A673 (cell line): ENCODE measurements around the gene PPP1CA. TPM values are rescaled to one million over a fixed set of nuclear protein-coding genes. Genes with fewer than 3 reads are reported as not detected.

Source experiments
- BruUV-seq: library from RNA; stranded (reverse); fragments of 400-500 nt; replicated peaks from 2 replicates; lab custom pipeline; 2021; lab: Mats Ljungman, UMichigan
- CTCF ChIA-PET: fragments of 300-600 bp; sonication (Branson Sonifier 250); formaldehyde crosslinking; loops from one replicate; lab custom pipeline; 2022; ENCODE audit warnings: antibody characterized with exemption; lab: Charles Lee
- POLR2A ChIA-PET: fragments of 300-600 bp; sonication (Branson Sonifier 250); formaldehyde crosslinking; loops from one replicate; lab custom pipeline; 2022; ENCODE audit warnings: antibody characterized with exemption; ENCODE audit not compliant: low non-redundant PET; lab: Charles Lee
- DNase-seq: peaks from one replicate; pipeline ENCODE4 v3.0.0-alpha.2; 2015; ENCODE audit warnings: low spot score
- H3K27ac ChIP-seq: fragments of 200-600 bp; sonication (generic); 2 replicates; pipeline ENCODE4 v1.5.1; 2016; ENCODE audit warnings: mixed run types, low read depth, mild to moderate bottlenecking, mixed read lengths, antibody characterized with exemption, low read length; ENCODE audit not compliant: poor library complexity, severe bottlenecking
- H3K27me3 ChIP-seq: fragments of 200-600 bp; sonication (generic); replicated peaks from 2 replicates; pipeline ENCODE4 v1.6.1; 2017; ENCODE audit warnings: mixed run types, low read depth, mild to moderate bottlenecking, mixed read lengths, antibody characterized with exemption, low read length; ENCODE audit not compliant: insufficient read depth, poor library complexity
- H3K36me3 ChIP-seq: fragments of 200-600 bp; sonication (generic); 2 replicates; pipeline ENCODE4 v1.6.1; 2016; ENCODE audit warnings: mixed run types, mild to moderate bottlenecking, mixed read lengths, antibody characterized with exemption, low read length; ENCODE audit not compliant: insufficient read depth, poor library complexity, severe bottlenecking
- H3K4me1 ChIP-seq: fragments of 200-600 bp; sonication (generic); 2 replicates; pipeline ENCODE4 v1.6.1; 2017; ENCODE audit warnings: mixed run types, mild to moderate bottlenecking, mixed read lengths, antibody characterized with exemption, low read length; ENCODE audit not compliant: insufficient read depth, poor library complexity, severe bottlenecking
- H3K4me3 ChIP-seq: fragments of 200-600 bp; sonication (generic); 2 replicates; pipeline ENCODE4 v1.5.1; 2016; ENCODE audit warnings: low read depth, mixed run types, mild to moderate bottlenecking, mixed read lengths, low read length; ENCODE audit not compliant: poor library complexity, severe bottlenecking
- H3K9me3 ChIP-seq: fragments of 200-600 bp; sonication (generic); 2 replicates; pipeline ENCODE4 v1.6.1; 2016; ENCODE audit warnings: mixed run types, low read depth, mild to moderate bottlenecking, mixed read lengths, antibody characterized with exemption, low read length; ENCODE audit not compliant: poor library complexity, severe bottlenecking
- EZH2 ChIP-seq: fragments of 200-600 bp; sonication (generic); IDR thresholded peaks from 2 replicates; pipeline ENCODE4 v1.6.1; 2017; ENCODE audit warnings: borderline replicate concordance, low read depth, mild to moderate bottlenecking, mixed read lengths, antibody characterized with exemption, low read length; ENCODE audit not compliant: poor library complexity, severe bottlenecking
- intact Hi-C: fragments of 100-400 bp; cut with micrococcal nuclease; formaldehyde crosslinking; loops from one replicate; pipeline ENCODE4 v1.10.0; 2022; ENCODE audit not compliant: unreplicated experiment
- total RNA-seq: library from RNA; stranded (reverse); gene quantifications from 2 replicates; pipeline ENCODE4 v1.2.3, GENCODE V29; 2021
- TF ChIP-seq, protein P1 (sequence below): fragments of 300-800, 200-600 bp; sonication (generic); conservative IDR thresholded peaks from 2 replicates; pipeline ENCODE4 v1.5.1; 2017; ENCODE audit warnings: low read depth, mild to moderate bottlenecking, antibody characterized with exemption, low read length, moderate library complexity, mixed read lengths

The PPP1CA gene
- total RNA-seq, 1 experiment from 2014 or later: 239 TPM

- intact Hi-C loops: no loop called here
- BruUV-seq: no TSS peak
- POLR2A ChIA-PET: no interaction called here
- Histone ChIP-seq H3K4me3 (no peak overlapping the region), H3K9me3 (no peaks in the 10 kb centered on the region), H3K4me1 (peaks cover 17% of the 10 kb centered on the region), H3K27ac (no peak overlapping the region), H3K36me3 (no peaks in the 10 kb centered on the region), H3K27me3 (no peaks in the 10 kb centered on the region)
- CTCF ChIA-PET: interaction anchor here (0.6 to 1.1 kb wide), 3 partner anchors 22 to 42 kb away, joined by 3 to 4 read pairs (median 4); partner anchors contain the start of gene RAD9A
- DNase-seq: no peak
- TF ChIP-seq, protein P1, sequence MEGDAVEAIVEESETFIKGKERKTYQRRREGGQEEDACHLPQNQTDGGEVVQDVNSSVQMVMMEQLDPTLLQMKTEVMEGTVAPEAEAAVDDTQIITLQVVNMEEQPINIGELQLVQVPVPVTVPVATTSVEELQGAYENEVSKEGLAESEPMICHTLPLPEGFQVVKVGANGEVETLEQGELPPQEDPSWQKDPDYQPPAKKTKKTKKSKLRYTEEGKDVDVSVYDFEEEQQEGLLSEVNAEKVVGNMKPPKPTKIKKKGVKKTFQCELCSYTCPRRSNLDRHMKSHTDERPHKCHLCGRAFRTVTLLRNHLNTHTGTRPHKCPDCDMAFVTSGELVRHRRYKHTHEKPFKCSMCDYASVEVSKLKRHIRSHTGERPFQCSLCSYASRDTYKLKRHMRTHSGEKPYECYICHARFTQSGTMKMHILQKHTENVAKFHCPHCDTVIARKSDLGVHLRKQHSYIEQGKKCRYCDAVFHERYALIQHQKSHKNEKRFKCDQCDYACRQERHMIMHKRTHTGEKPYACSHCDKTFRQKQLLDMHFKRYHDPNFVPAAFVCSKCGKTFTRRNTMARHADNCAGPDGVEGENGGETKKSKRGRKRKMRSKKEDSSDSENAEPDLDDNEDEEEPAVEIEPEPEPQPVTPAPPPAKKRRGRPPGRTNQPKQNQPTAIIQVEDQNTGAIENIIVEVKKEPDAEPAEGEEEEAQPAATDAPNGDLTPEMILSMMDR: no peak
- TF ChIP-seq EZH2: no peak
These were observed 52.2 kb downstream of the PPP1CA start for GRCh38 chr11:67349457-67349856.

DNA sequence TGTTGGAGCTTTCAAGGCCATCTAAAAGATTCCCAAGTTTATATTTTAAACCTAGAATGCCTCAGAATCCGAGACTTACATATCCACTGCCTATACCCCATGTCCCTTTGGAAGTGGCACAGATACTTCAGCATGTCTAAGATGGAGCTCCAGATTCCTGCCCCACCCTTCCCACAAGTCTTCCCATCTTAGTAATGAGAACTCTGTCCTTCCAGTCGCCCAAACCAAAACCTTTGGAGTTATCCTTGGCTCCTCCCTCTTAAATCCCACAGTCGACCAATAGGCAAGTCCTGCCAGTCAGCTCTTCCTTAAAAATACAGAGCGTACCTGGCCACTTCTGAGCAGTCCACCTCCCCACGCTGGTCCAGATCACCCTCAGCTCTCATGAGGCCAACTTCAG is 52.6 kb downstream of the PPP1CA start:
- CTCF ChIA-PET: interaction anchor here (0.6 to 1.1 kb wide), 4 partner anchors 22 to 43 kb away, joined by 3 to 7 read pairs (median 4); partner anchors contain the start of gene RAD9A
- Histone ChIP-seq H3K27ac (no peak overlapping the region), H3K27me3 (no peaks in the 10 kb centered on the region), H3K9me3 (no peaks in the 10 kb centered on the region), H3K36me3 (no peaks in the 10 kb centered on the region), H3K4me3 (no peak overlapping the region), H3K4me1 (peaks cover 12% of the 10 kb centered on the region)
- TF ChIP-seq EZH2: no peak
- TF ChIP-seq, protein P1: no peak
- intact Hi-C loops: no loop called here
- no TSS peak for BruUV-seq
- POLR2A ChIA-PET: no interaction called here
- no peak for DNase-seq

Other genes with a start within 250 kb of the PPP1CA start
- gene GRK2, start 135.4 kb downstream of the PPP1CA start, total RNA-seq: 88.6 and 92.6 TPM in 2 replicates
- 94.2 and 101 TPM in 2 replicates for gene ANKRD13D, start 112.6 kb downstream of the PPP1CA start, total RNA-seq
- gene SSH3, start 98.3 kb downstream of the PPP1CA start, total RNA-seq: 5.5 and 7.8 TPM in 2 replicates
- gene POLD4, start 48.3 kb downstream of the PPP1CA start, total RNA-seq: 13.2 and 14.3 TPM in 2 replicates
- gene CLCF1, start 28.3 kb downstream of the PPP1CA start, total RNA-seq: 0.69 and 0.87 TPM in 2 replicates
- 43.0 and 55.0 TPM in 2 replicates for gene RAD9A, start 9.9 kb downstream of the PPP1CA start, total RNA-seq
- not detected in 2 replicates for gene TBC1D10C, start 2.2 kb upstream of the PPP1CA start, total RNA-seq
- 0.13 and 0.28 TPM in 2 replicates for gene CARNS1, start 13.8 kb upstream of the PPP1CA start, total RNA-seq
- gene RPS6KB2, start 26.6 kb upstream of the PPP1CA start, total RNA-seq: 58.8 and 65.0 TPM in 2 replicates
- 0.56 and 1.3 TPM in 2 replicates for gene PTPRCAP, start 35.8 kb upstream of the PPP1CA start, total RNA-seq
- 92.5 and 96.6 TPM in 2 replicates for gene CORO1B, start 41.6 kb upstream of the PPP1CA start, total RNA-seq
- not detected in 2 replicates for gene GPR152, start 50.9 kb upstream of the PPP1CA start, total RNA-seq
- not detected in 2 replicates for gene CABP4, start 53.5 kb upstream of the PPP1CA start, total RNA-seq
- gene TMEM134, start 67.4 kb upstream of the PPP1CA start, total RNA-seq: 36.0 and 40.3 TPM in 2 replicates
- gene AIP, start 81.2 kb upstream of the PPP1CA start, total RNA-seq: 66.0 and 77.9 TPM in 2 replicates
- 55.9 and 60.9 TPM in 2 replicates for gene PITPNM1, start 103.5 kb upstream of the PPP1CA start, total RNA-seq
- gene CDK2AP2, start 106.3 kb upstream of the PPP1CA start, total RNA-seq: 48.1 and 51.3 TPM in 2 replicates
- gene CABP2, start 121.6 kb upstream of the PPP1CA start, total RNA-seq: not detected in 2 replicates
- 1,211 and 1,270 TPM in 2 replicates for gene GSTP1, start 182.0 kb upstream of the PPP1CA start, total RNA-seq
- 250 and 275 TPM in 2 replicates for gene NDUFV1, start 205.1 kb upstream of the PPP1CA start, total RNA-seq
- gene NUDT8, start 228.1 kb upstream of the PPP1CA start, total RNA-seq: 3.4 and 4.7 TPM in 2 replicates
- gene TBX10, start 237.9 kb upstream of the PPP1CA start, total RNA-seq: not detected in 2 replicates
- not detected in 2 replicates for gene ACY3, start 248.9 kb upstream of the PPP1CA start, total RNA-seq